ENCODE data around the gene FXYD7. TPM values are rescaled to one million over a fixed set of nuclear protein-coding genes. Genes with fewer than 3 reads are reported as not detected.

The FXYD7 gene
- polyA plus RNA-seq, 1 donor from 2014 or later: 35.7 TPM

DNA sequence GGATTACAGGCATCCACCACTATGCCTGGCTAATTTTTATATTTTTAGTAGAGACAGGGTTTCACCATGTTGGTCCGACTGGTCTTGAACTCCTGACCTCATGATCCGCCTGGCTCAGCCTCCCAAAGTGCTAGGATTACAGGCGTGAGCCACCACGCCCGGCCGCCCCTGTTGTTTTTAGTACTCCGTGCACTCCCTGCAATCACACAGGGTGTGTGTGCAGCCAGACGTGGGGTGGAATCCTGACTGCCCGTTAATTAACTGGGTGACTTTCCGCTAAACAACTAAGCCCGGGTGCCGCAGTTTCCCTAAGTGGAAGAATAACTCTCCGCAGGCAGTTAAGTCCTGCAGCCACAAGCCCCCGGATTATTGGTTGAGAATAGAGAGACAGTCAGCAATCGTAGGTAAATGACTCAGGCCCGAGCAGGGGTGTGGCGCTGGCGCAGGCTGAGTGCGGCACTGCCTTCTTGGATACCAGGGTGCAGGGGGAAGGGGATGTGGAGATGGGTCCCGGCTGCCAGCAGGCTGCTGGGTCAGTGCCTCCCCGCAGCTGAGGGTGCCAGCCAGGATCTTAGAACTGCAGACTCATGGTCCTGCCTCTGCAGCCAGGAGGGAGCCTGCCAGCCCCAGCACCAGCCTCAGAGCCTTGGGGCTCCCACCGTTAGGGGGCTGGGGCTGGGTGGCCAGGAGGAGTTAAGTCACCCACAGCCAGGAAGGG is 33.5 kb upstream of the FXYD7 start:
- H3K27me3 ChIP-seq (ENCODE audit: insufficient read depth, low read depth, low read length): no peaks in the 10 kb centered on the region
- no peaks in the 10 kb centered on the region for H3F3A ChIP-seq (ENCODE audit: insufficient read depth, low read length, poor library complexity, severe bottlenecking)
- H3K9ac ChIP-seq (ENCODE audit: low read length): no peak overlapping the region
- no peak overlapping the region for H3K27ac ChIP-seq (ENCODE audit: low read length)
- no peaks in the 10 kb centered on the region for H4K20me1 ChIP-seq (ENCODE audit: insufficient read depth)
- H3K9me2 ChIP-seq (ENCODE audit: insufficient read depth, low read length): no peaks in the 10 kb centered on the region
- H2AFZ ChIP-seq (ENCODE audit: low read depth, low read length): no peak overlapping the region
- no peak overlapping the region for H3K4me2 ChIP-seq (ENCODE audit: low read length)
- no peaks in the 10 kb centered on the region for H3K79me2 ChIP-seq (replicated peaks; ENCODE audit: insufficient read depth, low read length)
- no peaks in the 10 kb centered on the region for H3K9me3 ChIP-seq (ENCODE audit: low read length)
- no peak for TF ChIP-seq EP300 (conservative IDR thresholded peaks at IDR 0.05; ENCODE audit: poor library complexity, severe bottlenecking)
- no peak for TF ChIP-seq RAD21 (conservative IDR thresholded peaks at IDR 0.05)
- no peak for TF ChIP-seq SMC3 (conservative IDR thresholded peaks at IDR 0.05; ENCODE audit: poor library complexity)
- no peak for TF ChIP-seq POLR2AphosphoS5 (IDR thresholded peaks at IDR 0.05)
- no peak for TF ChIP-seq EZH2 (IDR thresholded peaks at IDR 0.05; ENCODE audit: borderline replicate concordance, insufficient read depth, low read length, poor library complexity, severe bottlenecking)
- TF ChIP-seq, protein P1, sequence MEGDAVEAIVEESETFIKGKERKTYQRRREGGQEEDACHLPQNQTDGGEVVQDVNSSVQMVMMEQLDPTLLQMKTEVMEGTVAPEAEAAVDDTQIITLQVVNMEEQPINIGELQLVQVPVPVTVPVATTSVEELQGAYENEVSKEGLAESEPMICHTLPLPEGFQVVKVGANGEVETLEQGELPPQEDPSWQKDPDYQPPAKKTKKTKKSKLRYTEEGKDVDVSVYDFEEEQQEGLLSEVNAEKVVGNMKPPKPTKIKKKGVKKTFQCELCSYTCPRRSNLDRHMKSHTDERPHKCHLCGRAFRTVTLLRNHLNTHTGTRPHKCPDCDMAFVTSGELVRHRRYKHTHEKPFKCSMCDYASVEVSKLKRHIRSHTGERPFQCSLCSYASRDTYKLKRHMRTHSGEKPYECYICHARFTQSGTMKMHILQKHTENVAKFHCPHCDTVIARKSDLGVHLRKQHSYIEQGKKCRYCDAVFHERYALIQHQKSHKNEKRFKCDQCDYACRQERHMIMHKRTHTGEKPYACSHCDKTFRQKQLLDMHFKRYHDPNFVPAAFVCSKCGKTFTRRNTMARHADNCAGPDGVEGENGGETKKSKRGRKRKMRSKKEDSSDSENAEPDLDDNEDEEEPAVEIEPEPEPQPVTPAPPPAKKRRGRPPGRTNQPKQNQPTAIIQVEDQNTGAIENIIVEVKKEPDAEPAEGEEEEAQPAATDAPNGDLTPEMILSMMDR (IDR thresholded peaks at IDR 0.05; ENCODE audit: poor library complexity, severe bottlenecking): no peak
- no peak for TF ChIP-seq TAF1 (IDR thresholded peaks at IDR 0.05; ENCODE audit: low read depth)
- TF ChIP-seq, protein P2, sequence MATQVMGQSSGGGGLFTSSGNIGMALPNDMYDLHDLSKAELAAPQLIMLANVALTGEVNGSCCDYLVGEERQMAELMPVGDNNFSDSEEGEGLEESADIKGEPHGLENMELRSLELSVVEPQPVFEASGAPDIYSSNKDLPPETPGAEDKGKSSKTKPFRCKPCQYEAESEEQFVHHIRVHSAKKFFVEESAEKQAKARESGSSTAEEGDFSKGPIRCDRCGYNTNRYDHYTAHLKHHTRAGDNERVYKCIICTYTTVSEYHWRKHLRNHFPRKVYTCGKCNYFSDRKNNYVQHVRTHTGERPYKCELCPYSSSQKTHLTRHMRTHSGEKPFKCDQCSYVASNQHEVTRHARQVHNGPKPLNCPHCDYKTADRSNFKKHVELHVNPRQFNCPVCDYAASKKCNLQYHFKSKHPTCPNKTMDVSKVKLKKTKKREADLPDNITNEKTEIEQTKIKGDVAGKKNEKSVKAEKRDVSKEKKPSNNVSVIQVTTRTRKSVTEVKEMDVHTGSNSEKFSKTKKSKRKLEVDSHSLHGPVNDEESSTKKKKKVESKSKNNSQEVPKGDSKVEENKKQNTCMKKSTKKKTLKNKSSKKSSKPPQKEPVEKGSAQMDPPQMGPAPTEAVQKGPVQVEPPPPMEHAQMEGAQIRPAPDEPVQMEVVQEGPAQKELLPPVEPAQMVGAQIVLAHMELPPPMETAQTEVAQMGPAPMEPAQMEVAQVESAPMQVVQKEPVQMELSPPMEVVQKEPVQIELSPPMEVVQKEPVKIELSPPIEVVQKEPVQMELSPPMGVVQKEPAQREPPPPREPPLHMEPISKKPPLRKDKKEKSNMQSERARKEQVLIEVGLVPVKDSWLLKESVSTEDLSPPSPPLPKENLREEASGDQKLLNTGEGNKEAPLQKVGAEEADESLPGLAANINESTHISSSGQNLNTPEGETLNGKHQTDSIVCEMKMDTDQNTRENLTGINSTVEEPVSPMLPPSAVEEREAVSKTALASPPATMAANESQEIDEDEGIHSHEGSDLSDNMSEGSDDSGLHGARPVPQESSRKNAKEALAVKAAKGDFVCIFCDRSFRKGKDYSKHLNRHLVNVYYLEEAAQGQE (IDR thresholded peaks at IDR 0.05; ENCODE audit: borderline replicate concordance): no peak
- TF ChIP-seq MXI1 (conservative IDR thresholded peaks at IDR 0.05; ENCODE audit: poor library complexity, severe bottlenecking): no peak
- H3K4me3 ChIP-seq (ENCODE audit: low read length): no peak overlapping the region
- no peaks in the 10 kb centered on the region for H3K36me3 ChIP-seq (ENCODE audit: insufficient read depth, low read length)

DNA sequence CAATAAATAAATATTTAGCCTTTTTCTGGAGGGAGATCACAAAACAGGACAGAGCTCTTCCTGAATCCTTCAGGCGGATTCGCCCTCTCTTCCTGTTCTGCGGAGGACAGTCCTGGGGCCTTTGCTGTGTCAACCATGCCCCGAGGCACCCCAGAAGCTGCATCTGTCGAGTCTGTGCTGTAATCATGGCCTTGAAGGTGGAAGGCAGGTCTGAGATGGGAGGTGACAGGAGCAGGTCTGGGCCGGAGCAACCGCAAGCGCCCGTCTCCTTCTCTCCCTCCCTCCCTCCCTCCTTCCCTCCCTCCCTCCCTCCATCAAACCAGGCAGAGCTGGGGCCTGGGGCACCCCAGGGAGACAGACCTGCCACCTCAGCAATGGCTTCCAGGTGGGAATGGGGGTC is 32.1 kb upstream of the FXYD7 start:
- H3K27me3 ChIP-seq (ENCODE audit: insufficient read depth, low read depth, low read length): no peaks in the 10 kb centered on the region
- H4K20me1 ChIP-seq (ENCODE audit: insufficient read depth): no peaks in the 10 kb centered on the region
- no peak for TF ChIP-seq EZH2 (IDR thresholded peaks at IDR 0.05; ENCODE audit: borderline replicate concordance, insufficient read depth, low read length, poor library complexity, severe bottlenecking)
- no peaks in the 10 kb centered on the region for H3K9me2 ChIP-seq (ENCODE audit: insufficient read depth, low read length)
- no peaks in the 10 kb centered on the region for H3K79me2 ChIP-seq (replicated peaks; ENCODE audit: insufficient read depth, low read length)
- no peak overlapping the region for H3K9ac ChIP-seq (ENCODE audit: low read length)
- no peak overlapping the region for H3K4me2 ChIP-seq (ENCODE audit: low read length)
- H3F3A ChIP-seq (ENCODE audit: insufficient read depth, low read length, poor library complexity, severe bottlenecking): no peaks in the 10 kb centered on the region
- no peaks in the 10 kb centered on the region for H3K9me3 ChIP-seq (ENCODE audit: low read length)
- no peak overlapping the region for H3K4me3 ChIP-seq (ENCODE audit: low read length)
- H3K27ac ChIP-seq (ENCODE audit: low read length): no peak overlapping the region
- no peak overlapping the region for H2AFZ ChIP-seq (ENCODE audit: low read depth, low read length)
- H3K36me3 ChIP-seq (ENCODE audit: insufficient read depth, low read length): no peaks in the 10 kb centered on the region

Data from neural cell (in vitro differentiated cells).